ENCODE measurements around the gene CTIF.

The CTIF gene

GRCh38 chr18:48533340-48534070, 5.3 kb upstream of the CTIF start:
- no peak for DNase-seq

GRCh38 chr18:48534364-48534763, 4.5 kb upstream of the CTIF start:
- no peak for DNase-seq

GRCh38 chr18:48535956-48536355, 2.9 kb upstream of the CTIF start:
- no peak for DNase-seq

GRCh38 chr18:48536516-48536915, 2.3 kb upstream of the CTIF start:
- DNase-seq: no peak

- peak; percentile 12 for DNase-seq
These were observed 797 bp downstream of the CTIF start for GRCh38 chr18:48539406-48540250.

GRCh38 chr18:48540251-48541025, 1.6 kb downstream of the CTIF start:
- DNase-seq: peak; percentile 46

- no peak for DNase-seq
These were observed 2.4 kb downstream of the CTIF start for GRCh38 chr18:48541026-48541746.

- no peak for DNase-seq
These were observed 3.0 kb downstream of the CTIF start for GRCh38 chr18:48541747-48542400.

- no peak for DNase-seq
These were observed 3.8 kb downstream of the CTIF start for GRCh38 chr18:48542513-48543181.

GRCh38 chr18:48543228-48543627, 4.4 kb downstream of the CTIF start:
- peak; percentile 16 for DNase-seq

GRCh38 chr18:48544116-48544515, 5.3 kb downstream of the CTIF start:
- no peak for DNase-seq

GRCh38 chr18:48544661-48545415, 6.0 kb downstream of the CTIF start:
- DNase-seq: no peak

- no peak for DNase-seq
These were observed 7.0 kb downstream of the CTIF start for GRCh38 chr18:48545757-48546321.

GRCh38 chr18:48546396-48546795, 7.6 kb downstream of the CTIF start:
- no peak for DNase-seq

- DNase-seq: no peak
These were observed 8.7 kb downstream of the CTIF start for GRCh38 chr18:48547531-48547981.

GRCh38 chr18:48548011-48548771, 9.4 kb downstream of the CTIF start:
- DNase-seq: no peak

GRCh38 chr18:48548921-48549320, 10.1 kb downstream of the CTIF start:
- no peak for DNase-seq

- no peak for DNase-seq
These were observed 11.4 kb downstream of the CTIF start for GRCh38 chr18:48550101-48550729.

GRCh38 chr18:48551100-48551499, 12.3 kb downstream of the CTIF start:
- no peak for DNase-seq

Data from activated T-cell treated with anti-CD3 and anti-CD28 coated beads for 4 hours (primary cell).